OCI-LY3 (cell line): ENCODE results near the gene RAD18.
A peak's percentile ranks its signal among the peaks of the same experiment; 100 is the strongest.

Source experiments
- H2AFZ ChIP-seq: fragments of 200-600, 300-600 bp; shearing (Covaris generic); 2 replicates; pipeline ENCODE4 v1.6.0; 2014; ENCODE audit warnings: antibody characterized with exemption, low read depth, low read length
- H3K27ac ChIP-seq: fragments of 200-600, 300-600 bp; sonication (generic); 2 replicates; pipeline ENCODE4 v1.5.1; 2014; ENCODE audit warnings: mild to moderate bottlenecking, low read length, moderate library complexity, mixed read lengths
- H3K27me3 ChIP-seq: fragments of 200-600, 300-600 bp; sonication (generic); 2 replicates; pipeline ENCODE4 v1.6.1; 2014; ENCODE audit warnings: low read depth, low read length, mixed read lengths
- H3K36me3 ChIP-seq: fragments of 200-600, 300-600 bp; sonication (generic); replicated peaks from 2 replicates; pipeline ENCODE3; 2014; ENCODE audit warnings: low read depth, low read length, mixed read lengths
- H3K4me1 ChIP-seq: fragments of 300-600, 200-600 bp; sonication (generic); 2 replicates; pipeline ENCODE4 v1.6.1; 2014; ENCODE audit warnings: low read length, mixed read lengths
- H3K4me2 ChIP-seq: fragments of 200-600, 300-600 bp; sonication (generic); 2 replicates; pipeline ENCODE4 v1.6.1; 2014; ENCODE audit warnings: low read length, mixed read lengths
- H3K4me3 ChIP-seq: fragments of 300-600, 200-600 bp; sonication (generic); 2 replicates; pipeline ENCODE4 v1.5.1; 2014; ENCODE audit warnings: antibody characterized with exemption, mild to moderate bottlenecking, low read length, moderate library complexity
- H3K79me2 ChIP-seq: fragments of 300-600, 200-600 bp; shearing (Covaris generic); 2 replicates; pipeline ENCODE4 v1.6.1; 2014; ENCODE audit warnings: mild to moderate bottlenecking, low read length, mixed read lengths
- H3K9ac ChIP-seq: fragments of 300-600, 200-600 bp; shearing (Covaris generic); 2 replicates; pipeline ENCODE4 v1.6.0; 2014; ENCODE audit warnings: mild to moderate bottlenecking, low read length, moderate library complexity
- H3K9me3 ChIP-seq: fragments of 200-600, 300-600 bp; shearing (Covaris generic); 2 replicates; pipeline ENCODE4 v1.6.1; 2014; ENCODE audit warnings: low read length, mixed read lengths; ENCODE audit not compliant: insufficient read depth
- H4K20me1 ChIP-seq: fragments of 200-600, 300-600 bp; sonication (generic); 2 replicates; pipeline ENCODE4 v1.6.1; 2016; ENCODE audit warnings: low read length, mixed read lengths; ENCODE audit not compliant: insufficient read depth
- CTCF ChIP-seq: fragments of 200-600, 300-600 bp; sonication (generic); IDR thresholded peaks from 2 replicates; pipeline ENCODE4 v1.5.1; 2014; ENCODE audit warnings: antibody characterized with exemption, low read length, low read depth
- EZH2phosphoT487 ChIP-seq: fragments of 200-600 bp; shearing (Covaris generic); IDR thresholded peaks from 2 replicates; pipeline ENCODE4 v1.6.1; 2018; ENCODE audit warnings: antibody characterized with exemption, mixed run types, low read depth

RAD18 gene

GRCh38 chr3:8984081-8984480 lies 20.8 kb upstream of the RAD18 start:
- Histone ChIP-seq H3K36me3 (no peaks in the 10 kb centered on the region), H3K27me3 (peaks cover 14% of the 10 kb centered on the region), H2AFZ (no peak overlapping the region), H3K9ac (no peak overlapping the region), H3K4me2 (no peak overlapping the region), H3K4me3 (no peak overlapping the region), H3K79me2 (no peaks in the 10 kb centered on the region), H3K9me3 (0 out of 2 replicates have a peak, but pooled peaks cover 4% of the 10 kb centered on the region), H4K20me1 (no peaks in the 10 kb centered on the region), H3K27ac (no peak overlapping the region), H3K4me1 (peaks cover 37% of the 10 kb centered on the region)
- TF ChIP-seq CTCF = no peak
- TF ChIP-seq EZH2phosphoT487 = no peak

- no peak overlapping the region for H3K27ac ChIP-seq
- no peak overlapping the region for H3K9ac ChIP-seq
- H3K9me3 ChIP-seq = 0 out of 2 replicates have a peak, but pooled peaks cover 5% of the 10 kb centered on the region
- H3K27me3 ChIP-seq = peaks cover 19% of the 10 kb centered on the region
- no peak overlapping the region for H2AFZ ChIP-seq
- H3K79me2 ChIP-seq = no peaks in the 10 kb centered on the region
- H3K4me3 ChIP-seq = no peak overlapping the region
- TF ChIP-seq CTCF = no peak
- TF ChIP-seq EZH2phosphoT487 = no peak
- no peak overlapping the region for H3K4me2 ChIP-seq
- peaks cover 37% of the 10 kb centered on the region for H3K4me1 ChIP-seq
- no peaks in the 10 kb centered on the region for H3K36me3 ChIP-seq
- no peaks in the 10 kb centered on the region for H4K20me1 ChIP-seq
Measured at GRCh38 chr3:8983591-8983990, 20.3 kb upstream of the RAD18 start.

- Histone ChIP-seq H3K27ac (no peak overlapping the region), H3K4me3 (no peak overlapping the region), H3K36me3 (no peaks in the 10 kb centered on the region), H3K79me2 (no peaks in the 10 kb centered on the region), H3K27me3 (peaks cover 24% of the 10 kb centered on the region), H3K9me3 (0 out of 2 replicates have a peak, but pooled peaks cover 5% of the 10 kb centered on the region), H3K4me1 (peaks cover 34% of the 10 kb centered on the region), H3K9ac (no peak overlapping the region), H3K4me2 (peak overlapping the region; percentile 44), H2AFZ (no peak overlapping the region), H4K20me1 (no peaks in the 10 kb centered on the region)
- TF ChIP-seq CTCF = no peak
- TF ChIP-seq EZH2phosphoT487 = no peak
Measured at GRCh38 chr3:8983026-8983425, 19.8 kb upstream of the RAD18 start.

GRCh38 chr3:8982509-8982908 lies 19.2 kb upstream of the RAD18 start:
- Histone ChIP-seq H3K27me3 (peaks cover 29% of the 10 kb centered on the region), H3K4me1 (peaks cover 30% of the 10 kb centered on the region), H3K79me2 (no peaks in the 10 kb centered on the region), H3K4me3 (no peak overlapping the region), H3K4me2 (peak overlapping the region; percentile 44), H2AFZ (no peak overlapping the region), H4K20me1 (no peaks in the 10 kb centered on the region), H3K27ac (no peak overlapping the region), H3K9me3 (0 out of 2 replicates have a peak, but pooled peaks cover 5% of the 10 kb centered on the region), H3K9ac (no peak overlapping the region), H3K36me3 (no peaks in the 10 kb centered on the region)
- TF ChIP-seq EZH2phosphoT487 = no peak
- TF ChIP-seq CTCF = no peak
